ENCODE data around the gene RPTN. TPM values are rescaled to one million over a fixed set of nuclear protein-coding genes. Genes with fewer than 3 reads are reported as not detected.

RPTN gene, protein sequence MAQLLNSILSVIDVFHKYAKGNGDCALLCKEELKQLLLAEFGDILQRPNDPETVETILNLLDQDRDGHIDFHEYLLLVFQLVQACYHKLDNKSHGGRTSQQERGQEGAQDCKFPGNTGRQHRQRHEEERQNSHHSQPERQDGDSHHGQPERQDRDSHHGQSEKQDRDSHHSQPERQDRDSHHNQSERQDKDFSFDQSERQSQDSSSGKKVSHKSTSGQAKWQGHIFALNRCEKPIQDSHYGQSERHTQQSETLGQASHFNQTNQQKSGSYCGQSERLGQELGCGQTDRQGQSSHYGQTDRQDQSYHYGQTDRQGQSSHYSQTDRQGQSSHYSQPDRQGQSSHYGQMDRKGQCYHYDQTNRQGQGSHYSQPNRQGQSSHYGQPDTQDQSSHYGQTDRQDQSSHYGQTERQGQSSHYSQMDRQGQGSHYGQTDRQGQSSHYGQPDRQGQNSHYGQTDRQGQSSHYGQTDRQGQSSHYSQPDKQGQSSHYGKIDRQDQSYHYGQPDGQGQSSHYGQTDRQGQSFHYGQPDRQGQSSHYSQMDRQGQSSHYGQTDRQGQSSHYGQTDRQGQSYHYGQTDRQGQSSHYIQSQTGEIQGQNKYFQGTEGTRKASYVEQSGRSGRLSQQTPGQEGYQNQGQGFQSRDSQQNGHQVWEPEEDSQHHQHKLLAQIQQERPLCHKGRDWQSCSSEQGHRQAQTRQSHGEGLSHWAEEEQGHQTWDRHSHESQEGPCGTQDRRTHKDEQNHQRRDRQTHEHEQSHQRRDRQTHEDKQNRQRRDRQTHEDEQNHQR
- polyA plus RNA-seq (2013, experiment 1 of 2; ENCODE audit: insufficient read length) = not detected
- not detected for polyA plus RNA-seq (2013, experiment 2 of 2; ENCODE audit: insufficient read length)

DNA sequence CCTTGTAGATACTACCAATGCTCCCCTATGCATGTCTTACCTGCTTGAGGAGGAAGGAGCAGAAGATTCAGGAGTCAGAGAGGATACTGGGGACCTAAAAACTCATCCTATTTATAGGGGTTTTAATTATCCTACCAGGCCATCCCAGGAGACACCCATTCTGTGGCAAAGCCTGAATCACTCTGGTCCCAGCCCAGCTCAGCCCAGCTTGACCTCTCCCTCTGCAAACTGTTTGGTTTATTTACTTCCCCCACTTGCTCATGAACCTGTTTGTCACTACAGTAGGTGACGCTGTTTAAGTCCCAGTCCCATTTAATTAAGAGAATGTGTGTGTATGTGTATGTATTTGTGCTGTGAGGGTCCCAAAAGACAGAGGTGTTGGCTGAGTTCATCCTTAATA, at the start of gene RPTN:
Gene RPTN, minus strand, starts transcription at position 85 of the 400 bp plus-strand sequence. CDS start 1,339 bp downstream, outside the sequence.
- no peak for DNase-seq

DNA sequence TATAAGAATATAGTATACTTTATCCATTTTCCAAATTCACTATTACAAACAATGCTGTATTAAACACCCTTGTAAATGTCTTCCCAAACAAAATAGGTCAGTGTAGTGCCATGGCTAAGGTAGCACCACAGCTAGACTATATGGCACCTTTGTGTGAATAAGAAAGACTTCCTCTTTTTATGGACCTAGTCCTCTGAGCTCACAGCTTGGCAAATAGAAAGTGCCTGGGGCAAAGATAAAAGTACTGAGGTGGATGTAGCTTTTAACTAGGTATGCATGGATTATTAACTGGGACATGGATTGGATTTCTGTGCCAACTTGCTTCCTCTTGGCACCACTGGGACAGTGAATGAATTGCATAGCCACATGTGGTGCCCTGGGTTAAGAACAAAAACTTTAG, 40.0 kb upstream of the RPTN start:
- DNase-seq = no peak

DNA sequence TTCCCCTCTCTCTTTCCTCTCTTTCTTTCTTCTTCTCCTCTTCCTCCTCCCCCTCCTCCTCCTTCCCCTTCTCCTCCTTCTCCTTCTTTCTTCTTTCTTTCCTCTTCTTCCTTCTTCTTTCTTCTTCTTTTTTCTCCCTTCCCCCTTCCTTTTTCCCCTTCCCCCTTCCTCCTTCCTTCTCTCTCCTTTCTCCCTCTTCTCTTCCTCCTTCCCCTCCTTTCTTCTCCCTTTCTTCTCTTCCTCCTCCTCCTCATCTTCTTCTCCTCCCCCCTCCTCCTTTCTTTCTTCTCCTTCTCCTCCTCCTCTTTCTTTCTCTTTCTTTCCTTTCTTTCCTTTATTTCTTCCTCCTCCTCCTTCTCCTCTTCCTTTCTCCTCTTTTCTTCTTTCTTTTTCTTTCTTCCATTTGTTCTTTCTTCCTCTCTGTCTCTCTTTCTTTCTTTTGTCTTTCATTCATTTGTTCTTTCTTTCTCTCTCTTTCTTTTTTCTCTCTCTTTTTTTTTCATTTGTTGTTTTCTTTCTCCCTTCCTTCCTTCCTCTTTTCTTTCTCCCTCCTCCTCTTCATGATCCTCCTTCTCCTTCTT, 38.4 kb upstream of the RPTN start:
- DNase-seq = no peak

DNA sequence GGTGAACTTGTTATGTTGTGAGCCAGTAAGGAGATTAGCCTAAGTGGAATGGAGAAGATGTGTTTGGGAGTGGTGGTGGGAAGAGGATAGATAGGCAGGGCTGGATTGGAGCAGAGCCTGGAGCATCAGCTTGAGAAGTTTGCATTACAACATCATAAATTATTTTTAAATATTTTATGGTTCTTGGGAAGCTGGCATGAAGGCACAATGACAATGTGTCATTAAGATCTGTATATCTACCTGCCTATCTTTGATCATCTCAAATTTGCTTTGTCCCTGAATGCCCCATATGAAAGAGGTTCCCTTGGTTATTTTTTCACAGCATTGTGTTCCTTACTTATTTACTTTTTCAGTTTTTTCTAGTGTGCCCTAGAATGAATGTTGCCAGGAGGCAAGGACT, 32.7 kb upstream of the RPTN start:
- DNase-seq = no peak

DNA sequence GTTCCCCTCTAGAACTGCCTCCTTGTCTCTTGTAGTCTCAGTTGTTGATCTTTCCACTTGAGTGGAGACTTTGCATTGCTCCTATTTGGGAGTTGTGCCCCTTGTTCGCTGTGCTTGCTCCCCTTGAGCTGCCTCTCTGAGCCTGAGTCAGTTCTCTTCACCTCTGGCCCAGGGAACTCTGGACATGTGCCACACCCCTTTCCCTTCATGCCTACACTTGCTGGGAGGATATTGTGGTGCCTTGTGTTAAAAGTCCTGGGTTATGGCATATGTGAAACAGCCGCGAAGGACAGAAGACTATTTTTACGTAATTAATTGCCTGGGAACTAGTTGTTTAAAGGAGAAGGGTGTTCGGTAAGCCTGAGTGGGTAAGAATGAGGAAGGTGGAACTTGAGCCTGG, 32.2 kb upstream of the RPTN start:
- no peak for DNase-seq

DNA sequence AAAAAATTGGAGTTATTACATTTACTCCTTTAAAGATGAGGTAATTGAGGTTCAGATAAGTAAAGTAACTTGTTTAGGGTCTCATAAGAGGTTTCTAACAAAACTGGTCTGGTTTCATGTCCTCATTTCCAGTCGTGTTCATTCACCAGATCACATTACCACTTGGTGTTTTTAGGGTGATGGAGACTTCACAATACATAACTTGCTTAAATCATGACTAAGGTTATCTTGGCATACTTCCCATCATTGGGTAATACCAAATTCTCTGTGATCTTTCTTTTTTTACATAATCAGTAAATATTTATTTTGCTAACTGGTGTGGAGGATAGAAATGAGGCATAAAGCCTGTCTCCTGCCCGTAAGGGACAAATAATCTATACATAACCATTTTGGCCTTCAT, 31.6 kb upstream of the RPTN start:
- no peak for DNase-seq

DNA sequence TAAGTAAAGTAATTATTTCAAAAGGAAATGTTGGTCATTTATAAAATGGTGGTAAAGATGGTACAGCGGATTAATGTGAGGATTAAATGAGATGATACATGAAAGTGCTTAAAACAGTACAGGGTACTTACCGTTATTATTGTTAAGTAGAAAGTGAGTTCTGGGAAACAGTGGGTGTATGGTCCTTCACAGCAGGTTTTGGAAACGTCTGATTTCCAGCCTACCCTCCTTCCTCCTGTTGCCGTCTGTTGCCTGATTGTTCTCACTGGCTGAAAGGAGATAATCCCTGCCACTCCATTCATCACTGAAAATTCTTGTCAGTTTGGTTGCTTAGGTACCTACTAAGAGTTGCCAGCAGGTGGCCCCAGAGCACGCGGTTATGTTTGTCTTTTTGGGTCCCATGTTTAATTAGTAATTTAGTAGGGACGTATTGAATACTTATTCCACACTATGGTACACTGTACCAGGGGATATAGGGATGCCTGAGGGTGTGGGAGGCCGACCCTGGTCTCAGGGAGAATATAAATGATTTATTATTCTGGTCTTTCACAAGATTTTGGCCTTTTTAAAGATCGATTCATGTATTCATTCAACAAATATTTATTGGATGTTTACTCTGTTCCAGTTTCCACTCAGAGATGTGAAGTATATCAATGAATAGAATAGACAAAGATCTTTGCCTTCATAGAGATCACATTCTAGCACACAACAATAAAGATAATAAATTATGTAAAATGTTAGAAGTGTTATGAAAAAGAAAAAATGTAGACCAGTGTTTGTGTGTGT, 30.8 kb upstream of the RPTN start:
- DNase-seq = peak; percentile 58

DNA sequence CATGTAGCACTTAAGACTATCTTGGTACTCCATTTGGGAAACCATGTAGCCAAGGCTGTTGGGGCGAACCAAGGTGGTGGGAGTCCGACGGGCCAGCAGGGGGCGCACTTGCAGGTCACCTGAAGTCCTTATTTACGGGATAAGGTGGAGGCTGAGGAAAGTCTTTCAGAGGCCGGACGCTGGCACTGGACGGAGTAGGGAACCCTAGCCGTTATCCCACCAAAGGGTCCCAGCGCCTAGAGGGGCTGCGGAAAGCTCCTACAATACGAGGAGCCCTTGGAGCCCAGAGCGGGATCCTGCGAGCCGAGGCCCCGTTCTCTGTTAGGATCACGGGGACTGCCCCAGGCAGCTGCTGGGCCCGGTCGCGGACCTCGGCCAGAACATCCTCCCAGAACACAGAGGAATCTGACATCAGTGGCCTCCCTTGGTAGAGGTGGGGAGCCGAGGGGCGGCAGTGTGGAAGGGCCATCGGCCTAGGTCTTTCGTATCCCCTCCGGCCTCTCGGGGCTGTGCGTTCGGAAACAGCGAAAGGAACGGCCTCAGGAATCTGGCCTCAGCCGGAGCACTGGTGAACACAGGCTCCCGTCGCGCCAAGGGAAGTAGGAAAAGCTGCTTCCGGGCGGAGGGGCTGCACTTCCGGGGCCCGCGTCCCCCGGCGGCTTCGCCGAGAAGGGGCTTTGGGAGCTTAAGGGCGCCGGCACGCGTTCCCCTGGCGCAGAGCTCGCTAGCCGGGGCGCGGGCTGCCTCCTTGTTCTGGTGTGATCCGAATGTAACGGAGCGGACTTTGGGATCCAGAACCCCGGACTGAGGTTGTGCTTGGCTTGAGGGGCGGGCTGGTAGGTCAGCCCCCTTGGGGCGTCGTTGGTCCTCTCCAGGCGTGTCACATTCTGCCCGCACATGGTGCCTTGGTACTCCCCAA, 29.9 kb upstream of the RPTN start:
- peak; percentile 40 for DNase-seq

DNA sequence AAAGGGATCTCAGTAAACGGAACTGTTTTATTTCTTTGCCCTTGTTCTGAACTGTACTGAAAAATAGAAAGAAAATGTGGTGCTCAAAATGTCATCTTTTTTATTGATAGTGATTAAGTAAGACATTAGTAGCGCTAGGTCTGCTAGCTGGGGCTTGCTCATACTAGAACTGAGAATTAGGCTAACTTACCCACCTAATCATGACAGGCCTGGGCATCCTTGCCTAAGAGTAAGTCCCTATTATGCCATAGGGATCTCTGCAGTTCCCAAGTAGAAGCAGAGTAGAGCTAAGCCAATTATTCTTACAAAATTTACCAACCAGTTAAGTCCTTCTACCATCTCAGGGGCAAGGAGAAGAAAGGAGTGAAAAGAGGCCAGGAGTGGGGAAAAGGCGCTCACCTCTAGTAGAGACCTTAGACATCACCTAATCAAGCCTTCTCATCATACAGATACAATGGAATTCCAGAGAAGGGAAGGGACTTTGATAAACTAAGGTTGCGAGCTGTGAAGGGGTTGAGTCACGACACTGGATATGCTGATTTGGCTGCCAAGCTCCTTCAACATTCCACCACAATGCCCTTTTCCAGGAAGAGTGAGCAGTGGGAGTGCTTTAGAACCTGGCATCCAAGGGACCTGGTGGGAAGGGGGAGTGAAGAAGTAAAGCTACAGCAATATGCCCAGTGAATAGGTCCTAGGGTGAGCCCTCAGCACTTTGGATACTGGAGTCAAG, 27.7 kb upstream of the RPTN start:
- DNase-seq = no peak

DNA sequence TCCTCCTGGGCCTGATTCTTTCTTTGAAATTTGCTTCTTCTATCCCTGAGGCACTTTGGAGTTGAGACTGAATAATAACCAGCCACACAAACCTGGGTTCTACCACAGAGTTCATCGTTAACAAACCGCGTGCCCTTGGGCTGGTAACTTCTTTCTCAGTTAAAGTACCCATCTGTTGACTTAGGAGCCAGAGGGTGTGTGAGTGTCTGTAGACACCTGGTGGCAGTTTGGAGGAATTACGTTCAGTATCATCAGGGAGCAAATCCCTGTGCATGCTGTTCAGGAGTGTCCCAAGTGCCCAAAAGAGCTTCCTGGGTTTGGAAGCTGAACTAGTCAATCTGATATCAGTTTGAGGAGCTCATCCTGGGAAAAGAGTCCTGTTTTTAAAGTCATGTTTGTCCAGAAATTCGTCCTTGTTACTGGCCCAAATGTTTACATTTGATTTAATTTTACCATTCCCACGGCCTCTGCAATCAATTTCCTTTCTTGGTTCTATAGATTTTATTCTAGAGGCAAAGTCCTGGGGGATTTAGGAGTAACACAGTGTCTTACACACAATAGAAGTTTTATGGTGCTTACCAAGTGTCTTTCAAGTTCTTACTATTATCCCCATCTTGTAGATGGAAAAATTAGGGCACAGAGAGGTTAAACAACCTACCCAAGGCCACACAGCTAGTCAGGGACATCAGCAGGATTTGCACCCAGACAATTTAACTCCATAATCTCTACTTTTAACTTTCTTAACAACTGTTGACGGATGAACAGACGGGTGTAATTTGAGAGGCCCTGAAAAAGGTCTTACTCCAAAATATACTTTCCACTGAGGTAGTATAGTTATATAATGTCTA, 26.7 kb upstream of the RPTN start:
- peak; percentile 70 for DNase-seq

DNA sequence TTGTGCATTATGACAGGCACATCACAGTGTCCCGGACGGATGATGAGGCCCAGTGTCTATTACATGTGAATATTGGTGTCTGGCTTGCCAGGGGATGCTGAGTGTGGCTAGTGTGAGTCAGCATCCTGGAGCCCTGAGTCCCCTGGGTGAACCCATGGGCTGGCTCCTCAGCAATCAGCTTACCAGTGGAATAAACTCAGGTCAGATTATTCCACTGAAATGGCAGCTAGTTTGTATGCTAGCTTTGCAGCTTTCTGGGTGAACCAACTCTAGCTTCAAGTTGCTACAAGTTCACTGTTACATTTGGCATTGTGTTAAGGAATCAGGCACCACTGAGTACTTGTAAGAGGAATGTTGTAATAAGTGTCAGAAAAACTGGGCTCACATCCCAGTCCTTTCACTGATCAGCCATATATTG, 23.9 kb upstream of the RPTN start:
- DNase-seq = peak; percentile 86

DNA sequence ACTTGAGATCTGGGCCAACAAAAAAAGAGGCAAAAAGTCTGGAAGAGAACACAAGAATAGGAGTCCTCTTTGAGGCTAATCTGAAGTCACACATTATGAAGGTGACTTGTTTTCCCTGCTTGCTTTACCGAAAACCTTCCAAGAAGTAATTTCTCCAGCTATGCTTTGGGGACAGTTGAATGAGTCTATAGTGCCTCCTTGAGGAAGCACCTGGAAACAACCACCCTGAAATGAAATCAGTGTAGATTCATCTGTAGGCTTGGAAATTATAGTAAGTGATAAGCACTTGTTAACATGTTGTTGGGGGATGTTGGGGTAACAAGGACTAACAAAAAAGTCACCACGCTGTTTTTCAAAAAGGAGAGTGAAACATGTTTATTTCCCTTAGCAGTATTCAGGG, 23.4 kb upstream of the RPTN start:
- DNase-seq = peak; percentile 37

DNA sequence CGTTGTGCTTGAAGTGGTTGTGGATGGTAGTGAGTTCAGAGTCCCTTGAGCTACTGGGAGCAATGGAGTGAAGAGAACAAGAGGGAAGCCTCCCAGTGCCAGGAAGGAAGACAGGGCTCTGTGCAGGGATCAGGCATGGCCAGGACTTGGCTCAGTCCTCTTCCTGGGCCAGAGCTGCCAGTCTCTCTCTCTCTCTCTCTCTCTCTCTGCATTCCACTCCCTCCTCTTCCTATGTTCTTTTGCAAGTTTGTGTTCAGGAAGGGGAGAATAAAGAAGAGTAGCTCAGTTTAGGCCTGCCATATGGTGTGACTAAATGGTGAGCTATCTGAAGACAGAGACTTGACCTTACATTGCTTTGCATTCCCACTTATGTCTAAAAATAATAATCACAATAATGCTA, 20.5 kb upstream of the RPTN start:
- peak; percentile 68 for DNase-seq

DNA sequence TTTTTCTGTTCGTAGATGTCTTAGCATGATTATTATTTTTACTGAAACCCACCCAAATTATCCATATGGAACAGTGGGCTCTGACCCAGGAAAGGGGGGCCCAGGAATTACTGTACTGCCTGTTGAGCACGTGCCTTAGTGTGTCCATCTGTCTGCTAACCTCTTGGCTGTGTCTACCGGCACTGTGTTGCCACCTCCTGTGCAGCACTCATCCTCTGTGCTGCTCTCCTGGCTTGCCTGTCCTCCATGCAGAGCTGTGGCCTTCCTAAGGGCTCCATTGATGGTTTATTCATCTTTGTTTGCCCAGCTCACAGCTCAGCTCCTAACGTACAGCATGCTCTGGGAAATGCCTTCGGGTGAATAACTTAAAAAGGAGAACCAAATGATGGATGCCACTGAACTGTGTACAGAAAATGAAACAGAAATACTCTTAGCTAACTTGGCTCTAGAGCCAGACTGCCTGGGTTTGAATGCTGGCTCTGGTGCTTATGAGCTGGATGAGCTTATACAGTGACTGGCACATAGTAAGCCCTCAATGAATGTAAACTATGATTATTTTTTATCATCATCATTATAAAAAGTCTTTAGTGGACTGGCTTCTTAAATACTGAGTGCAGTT, 11.4 kb upstream of the RPTN start:
- no peak for DNase-seq

DNA sequence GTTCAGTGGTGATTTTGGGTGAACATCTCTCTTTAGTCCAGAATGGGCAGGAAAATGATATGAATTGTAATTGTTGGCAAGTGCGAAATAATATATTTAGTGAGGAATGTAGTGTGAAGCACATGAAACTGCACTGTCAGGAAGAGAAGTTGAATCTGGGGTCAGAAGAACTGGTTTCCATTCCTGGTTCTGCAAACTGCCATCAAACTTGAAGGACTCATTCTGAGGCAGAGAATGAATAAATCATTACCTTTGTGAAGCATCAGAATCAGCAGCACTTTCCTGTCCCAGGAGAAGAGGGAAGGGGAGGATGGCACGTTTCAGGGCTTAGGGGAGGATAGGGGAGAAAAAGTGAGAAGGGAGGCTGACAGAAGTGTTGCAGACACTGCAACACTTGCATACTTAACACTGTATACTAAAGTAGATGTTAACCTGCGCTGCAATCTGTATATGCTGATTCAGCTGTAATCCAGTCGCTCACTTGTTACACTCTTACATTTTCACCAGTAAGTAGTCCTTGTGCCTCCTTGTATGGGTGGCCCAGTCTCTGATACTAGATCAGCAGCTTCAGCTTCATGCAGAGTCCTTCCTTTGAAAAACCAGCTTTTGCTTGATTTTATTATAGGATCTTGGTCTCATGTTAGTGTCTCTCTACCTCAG, 10.5 kb upstream of the RPTN start:
- DNase-seq = no peak

DNA sequence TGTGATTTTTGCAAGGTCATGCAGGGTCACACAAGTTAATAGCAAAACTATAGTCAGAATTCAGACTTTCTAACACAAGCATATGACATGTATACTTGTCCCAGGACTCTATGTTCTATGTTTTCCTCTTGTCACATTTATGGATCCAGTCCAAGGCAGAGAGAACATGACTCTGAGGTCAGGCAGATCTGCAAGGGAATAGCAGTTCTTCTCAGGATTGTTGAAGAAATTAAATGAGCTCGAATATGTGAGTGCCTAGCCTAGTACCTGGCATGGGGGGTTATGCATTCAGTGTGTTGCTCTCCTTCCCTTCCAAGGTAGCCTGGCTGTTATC, 9.5 kb upstream of the RPTN start:
- no peak for DNase-seq

DNA sequence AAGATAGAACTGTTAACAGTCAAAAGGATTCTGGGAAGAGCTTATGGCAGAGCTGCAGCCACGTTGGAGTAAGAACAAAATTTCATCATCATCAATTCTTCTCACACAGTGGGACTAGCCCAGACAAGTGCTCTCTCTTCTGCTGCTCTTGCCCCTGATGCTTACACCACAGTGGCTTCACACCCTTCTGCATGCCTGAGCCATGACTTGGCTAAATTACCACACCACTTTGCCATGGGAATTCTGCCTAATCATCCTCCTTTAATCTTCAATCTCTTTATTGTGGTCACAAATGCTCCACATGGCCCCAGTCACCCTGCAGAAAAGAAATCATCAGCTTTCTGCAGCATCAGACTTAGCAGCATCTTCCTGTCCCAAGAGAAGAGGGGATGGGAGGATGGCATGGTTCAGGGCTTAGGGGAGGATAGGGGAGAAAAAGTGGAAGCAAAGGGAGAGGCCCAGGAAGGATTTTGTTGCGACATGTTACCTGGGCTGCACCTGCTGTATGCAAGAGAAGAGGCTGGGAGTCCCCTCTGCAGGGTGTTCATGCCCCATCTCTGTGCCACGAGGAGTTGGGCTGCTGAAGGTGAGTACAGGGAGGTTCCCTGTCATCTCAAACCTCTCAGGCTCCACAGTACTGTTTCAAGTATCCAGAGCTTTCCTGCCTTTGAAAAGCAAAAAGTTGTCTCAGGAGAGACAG, 9.0 kb upstream of the RPTN start:
- DNase-seq = peak; percentile 85

DNA sequence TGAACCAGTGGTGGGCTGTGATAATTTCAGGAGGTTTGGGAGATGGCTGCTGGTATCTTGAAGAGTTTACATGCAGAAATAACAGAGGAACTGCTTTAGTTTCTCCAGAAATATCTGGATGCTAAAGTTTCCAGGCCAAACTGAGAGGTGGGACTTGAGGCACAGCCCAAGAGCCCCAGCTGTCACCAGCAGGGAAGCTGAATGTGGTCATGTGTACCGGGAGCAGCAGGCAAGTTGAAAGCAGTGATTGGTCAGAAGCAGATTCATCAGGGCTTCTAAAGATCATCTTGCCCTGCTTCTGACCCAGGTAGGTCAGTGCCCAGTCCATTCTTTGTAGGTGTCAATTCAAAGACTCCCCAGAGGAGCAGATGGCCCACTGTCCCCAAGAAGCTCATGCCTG, 7.9 kb upstream of the RPTN start:
- no peak for DNase-seq

All from fibroblast of skin of back (primary cell).